NOMO-1 treated with dmso at 0.1 percent for 144 hours (cell line): Measurements from ENCODE around the gene SGTA.

Experiments used
- DNase-seq: peaks from one replicate; lab custom pipeline; 2025; ENCODE audit not compliant: unreplicated experiment; lab: John Stamatoyannopoulos, UW

Gene SGTA

DNA sequence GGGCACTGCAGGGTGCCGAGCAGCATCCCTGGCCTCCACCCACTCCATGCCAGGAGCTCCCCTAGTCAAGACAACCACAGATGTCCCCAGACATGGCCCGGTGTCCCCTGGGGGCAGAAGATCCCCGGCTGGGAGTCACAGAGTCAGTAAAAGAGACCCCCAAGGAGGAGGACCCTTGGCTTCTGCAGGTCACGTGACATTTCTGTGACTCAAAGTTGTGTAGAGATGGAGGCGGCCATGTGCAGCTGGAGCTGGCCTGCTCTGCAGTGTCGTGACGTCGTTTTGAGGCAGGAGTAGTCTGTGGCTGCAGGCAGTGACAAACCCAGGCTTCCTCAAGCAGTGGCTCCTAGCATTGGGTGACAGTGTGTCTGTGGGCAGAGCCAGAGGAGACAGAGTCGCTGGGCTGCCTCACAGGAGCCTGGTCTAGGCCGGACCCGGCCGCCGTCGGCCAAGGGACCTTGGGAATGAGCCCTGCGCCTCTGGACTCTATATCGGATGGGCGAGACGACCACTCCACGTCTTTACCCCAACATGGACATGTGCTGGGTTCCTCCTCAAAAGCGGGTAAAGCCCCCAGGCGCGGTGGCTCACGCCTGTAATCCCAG is 54.2 kb downstream of the SGTA start:
- DNase-seq = no peak

DNA sequence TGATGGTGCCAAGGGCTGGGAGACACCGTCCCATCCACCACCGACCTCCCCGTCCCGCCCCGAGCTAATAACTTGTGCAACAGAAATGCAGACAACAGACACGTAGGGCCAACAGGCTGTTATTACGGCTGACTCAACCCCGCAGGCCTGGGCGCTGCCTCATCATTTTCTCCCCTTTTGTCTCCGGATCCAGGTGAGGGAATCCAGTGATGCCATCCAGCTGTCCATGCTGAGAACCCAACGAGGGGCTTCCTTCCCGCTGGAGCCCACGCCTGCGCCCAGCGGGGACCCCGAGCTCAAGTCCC is 55.5 kb downstream of the SGTA start:
- DNase-seq = no peak

DNA sequence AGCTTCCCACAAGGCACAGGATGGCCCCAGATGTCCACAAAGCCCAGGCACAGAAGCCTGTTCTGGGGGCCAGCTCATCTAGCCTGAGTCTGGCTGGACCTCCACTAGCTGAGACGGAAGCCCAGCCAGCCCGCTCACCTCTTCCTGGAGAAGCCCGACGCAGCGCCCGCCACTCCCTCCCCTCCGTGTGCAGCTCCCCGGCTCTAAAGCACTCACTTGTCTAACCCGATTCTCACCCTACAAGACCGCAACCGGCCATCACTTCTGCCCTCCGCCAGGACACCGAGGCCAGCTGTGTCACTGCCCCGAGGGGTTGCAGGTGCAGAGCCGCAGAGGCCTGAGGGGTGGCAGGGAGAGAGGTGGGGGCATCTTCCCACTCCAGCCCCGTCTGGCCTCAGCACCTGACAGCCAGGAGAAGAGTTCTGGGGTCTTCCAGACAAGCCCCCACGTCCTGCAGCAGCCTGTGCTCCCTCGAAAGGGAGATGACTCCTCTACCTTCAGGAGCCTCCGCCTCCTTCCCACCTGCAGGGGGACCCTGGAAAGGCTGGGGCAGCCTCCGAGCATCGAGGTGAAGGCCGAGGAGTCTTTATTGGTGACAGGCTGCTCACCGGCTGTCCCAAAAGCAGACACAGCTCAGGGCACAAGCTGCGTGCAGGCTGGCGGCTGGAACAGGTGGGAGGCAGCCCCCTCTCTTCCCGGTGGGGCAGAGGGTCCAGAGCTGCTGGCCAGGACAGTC is 56.0 kb downstream of the SGTA start:
- no peak for DNase-seq

DNA sequence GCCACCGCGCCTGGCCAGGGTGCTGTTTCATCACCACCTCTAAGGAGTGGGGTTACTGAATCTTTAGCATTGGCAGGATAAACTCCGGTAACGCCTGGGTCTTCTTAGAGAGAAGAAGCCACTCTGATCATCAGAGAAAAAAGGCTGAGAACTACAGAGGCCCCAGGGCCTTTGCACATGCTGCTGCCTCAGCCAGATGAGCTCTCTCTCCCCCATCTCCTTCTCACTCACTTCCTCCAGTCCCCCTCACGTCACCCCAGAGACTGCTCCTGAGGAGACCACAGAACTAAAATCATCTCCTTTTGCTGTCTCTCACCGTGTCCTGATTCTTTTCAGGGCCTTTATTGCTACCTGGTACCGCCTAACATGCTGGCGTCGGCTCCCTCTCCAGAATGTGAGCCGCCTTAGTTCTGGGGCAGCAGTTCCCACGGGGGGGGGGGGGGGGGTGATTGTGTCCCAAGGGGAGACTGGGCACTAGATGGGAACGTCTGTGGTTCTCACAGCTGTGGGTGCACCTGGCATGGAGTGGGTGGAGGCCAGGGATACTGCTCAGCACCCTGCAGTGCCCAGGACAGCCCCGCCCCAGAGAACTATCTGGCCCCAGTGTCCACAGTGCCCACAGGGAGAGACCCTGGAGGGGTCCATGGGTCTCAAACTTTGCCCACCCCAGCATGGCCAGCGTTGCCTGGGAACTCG is 56.8 kb downstream of the SGTA start:
- DNase-seq = no peak

DNA sequence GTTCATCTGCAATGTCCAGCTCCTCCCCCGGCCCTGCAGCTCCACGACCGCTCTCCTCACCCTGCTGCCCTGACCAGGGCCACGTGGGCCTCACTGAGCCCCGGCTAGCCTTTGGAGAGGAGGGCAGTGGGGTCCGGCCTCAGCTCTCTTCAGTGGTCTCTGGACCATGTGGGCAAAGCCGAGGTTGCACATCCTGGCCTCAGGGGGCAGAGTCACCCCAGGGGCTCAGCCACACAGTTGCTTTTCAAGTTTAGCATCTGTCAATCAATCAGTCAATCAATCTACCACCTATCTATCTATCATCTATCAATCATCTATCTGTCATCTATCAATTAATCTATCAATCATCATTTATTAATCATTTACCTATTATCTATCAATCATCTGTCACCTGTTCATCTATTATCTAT is 58.9 kb downstream of the SGTA start:
- DNase-seq = no peak

DNA sequence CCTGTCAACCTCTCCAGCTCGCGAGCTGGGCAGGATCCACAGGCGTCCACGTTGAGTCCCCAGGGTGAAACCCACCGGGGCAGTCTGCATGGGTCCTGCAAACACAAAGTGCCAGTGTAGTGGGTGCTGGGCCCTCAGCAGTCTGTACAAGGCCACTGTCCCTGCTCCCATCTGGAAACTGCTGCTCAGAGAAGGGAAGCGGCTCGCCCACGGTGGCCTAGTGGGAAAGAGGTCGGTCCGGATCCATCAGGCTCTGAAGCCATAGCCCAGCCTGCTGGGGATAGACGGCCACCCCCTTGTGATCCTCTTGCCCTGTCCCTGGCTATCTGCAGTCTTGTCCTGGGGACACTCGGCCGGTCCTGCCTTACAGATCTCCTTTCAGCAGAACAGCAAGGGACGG is 59.3 kb downstream of the SGTA start:
- no peak for DNase-seq

DNA sequence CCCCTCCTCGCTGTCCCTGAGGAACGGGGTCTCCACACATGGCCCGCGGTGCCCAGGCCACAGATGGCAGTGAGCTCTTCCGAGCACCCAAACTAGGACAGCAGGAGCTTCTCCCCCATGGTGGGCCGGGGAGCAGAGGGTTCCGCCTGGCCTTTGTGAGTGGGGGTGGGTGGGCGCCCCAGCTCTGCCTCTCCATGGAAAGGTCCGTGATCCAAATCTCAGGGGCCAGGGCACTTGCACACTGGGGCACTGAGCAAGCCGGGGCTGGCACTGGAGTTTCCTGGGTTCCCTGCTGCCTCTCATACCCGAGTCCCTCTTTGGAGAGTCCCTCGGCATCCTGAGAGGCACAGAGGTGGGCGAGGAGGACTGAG is 59.7 kb downstream of the SGTA start:
- DNase-seq = no peak

DNA sequence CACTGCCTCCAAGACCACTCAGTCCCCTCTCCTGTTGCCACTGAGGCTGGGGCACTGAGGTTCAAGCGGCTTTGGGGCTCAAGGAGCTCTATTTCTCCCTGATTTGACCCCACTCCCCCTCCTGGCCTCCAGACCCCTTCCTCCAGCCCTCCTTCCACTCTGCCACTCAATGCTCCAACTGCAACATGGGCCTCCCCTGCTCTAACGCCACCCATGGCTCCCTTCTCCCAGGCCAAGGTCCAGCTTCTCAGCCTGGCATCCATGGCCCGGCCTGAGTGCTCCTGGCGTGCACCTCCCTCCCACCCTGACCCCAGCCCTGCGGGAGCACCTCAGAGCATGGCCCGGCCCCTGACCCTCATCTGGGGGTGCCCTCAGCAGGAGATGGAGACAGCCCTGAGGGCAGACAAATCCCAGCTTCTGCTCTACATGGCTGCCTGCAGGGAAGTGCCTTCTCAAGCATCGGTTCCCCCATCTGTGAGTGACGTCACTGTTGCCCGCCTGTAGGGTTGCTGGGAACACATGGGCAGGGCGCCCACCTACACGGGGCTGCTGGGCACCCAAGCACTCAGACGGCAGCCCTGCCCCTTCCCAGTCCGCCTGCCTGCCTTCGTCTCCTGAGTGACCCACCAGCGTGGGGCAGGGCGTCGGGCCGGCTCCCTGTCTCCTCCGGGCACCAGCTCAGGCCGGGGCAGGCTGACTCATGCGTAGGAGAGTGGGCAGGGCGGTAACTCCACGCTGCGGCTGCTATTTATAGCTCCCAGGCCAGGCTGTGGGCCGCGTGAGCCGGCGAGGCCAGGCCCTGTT is 60.3 kb downstream of the SGTA start:
- DNase-seq = peak; percentile 52

DNA sequence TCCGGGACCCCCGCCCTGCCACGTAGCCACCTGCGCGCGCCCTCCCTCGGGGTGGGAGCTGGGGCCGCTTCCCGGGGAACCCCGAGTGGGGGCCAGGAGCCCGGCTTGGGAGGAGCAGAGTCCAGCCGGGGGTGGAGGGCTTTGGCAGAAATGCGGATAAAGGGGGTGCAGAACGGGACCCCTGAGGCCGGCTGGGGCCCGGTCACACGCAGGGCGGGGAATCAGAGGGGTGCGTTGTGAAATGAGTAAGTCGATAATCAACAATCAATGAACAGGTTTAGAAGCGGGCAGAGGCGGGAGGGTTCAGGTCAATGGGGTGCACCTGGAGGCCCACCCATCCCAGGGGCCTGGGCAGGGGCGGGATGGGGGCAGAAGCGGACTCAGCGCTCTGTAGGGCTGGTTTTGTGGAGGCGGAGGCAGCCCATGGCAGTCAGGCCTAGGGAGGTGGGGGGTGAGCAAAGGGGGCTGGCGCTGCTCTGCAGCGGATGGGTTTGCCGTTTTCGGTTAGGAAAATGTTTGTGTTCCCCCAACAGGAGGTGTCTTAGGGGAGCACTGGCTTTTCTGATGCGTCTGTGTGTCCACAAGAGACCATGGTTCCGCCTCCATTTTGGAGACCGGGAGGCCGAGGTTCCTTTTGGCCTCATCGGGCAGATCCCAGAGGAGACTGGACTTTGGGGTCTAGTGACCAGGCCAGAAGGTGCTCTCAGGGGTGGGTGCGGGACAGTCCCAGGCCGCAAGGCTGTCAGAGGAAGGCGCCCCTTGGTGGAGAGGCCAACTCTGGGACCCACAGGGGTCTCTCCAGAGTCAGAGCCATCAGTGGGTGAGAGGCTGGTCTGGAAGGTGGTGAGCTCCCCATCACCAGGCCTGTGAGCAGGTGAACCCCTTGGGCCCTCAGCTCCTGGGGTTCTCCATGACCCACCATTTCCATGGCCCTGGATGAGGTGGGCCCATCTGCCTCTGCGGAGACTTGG is 61.2 kb downstream of the SGTA start:
- DNase-seq = no peak

DNA sequence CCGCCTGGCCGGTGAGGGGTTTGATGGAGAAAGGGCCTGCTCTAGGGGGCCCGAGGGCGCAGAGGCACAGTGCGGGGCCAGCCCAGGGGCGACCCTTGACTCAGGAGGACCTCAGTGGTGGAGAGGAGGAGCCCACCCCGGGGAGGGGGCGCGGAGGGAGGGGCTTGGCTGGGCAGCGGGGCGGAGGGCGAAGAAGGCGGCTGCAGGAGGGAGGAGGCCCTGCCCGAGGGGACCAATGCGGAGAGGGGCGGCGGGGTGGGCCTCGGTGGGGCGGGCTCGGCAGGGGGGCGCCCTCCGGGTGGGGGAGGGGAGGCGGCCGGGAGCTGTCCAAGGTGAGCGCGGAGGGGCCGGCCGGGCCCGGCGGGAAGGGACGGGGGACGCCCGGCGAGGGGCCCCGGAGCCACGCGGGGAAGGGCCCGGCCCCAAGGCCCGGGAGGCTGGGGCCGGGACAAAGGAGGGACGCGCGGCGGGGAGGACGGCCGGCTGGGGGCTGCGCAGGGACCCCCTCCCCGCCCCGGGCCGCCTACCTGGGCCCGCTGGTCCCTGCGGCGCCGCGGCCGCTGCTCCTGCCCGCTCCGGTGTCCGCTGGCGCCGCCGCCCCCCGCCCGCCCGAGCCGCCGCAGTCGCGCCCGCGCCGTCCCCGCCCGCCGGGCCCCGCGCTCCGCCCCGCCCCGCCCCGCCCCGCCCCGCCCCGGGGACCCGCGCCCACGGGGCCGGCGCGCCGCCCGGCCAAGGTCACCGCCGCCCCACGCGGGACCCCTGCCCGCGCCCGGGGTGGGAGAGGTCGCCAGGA is 62.1 kb downstream of the SGTA start, which contains the start of gene DIRAS1:
DIRAS1 (minus strand) TSS at position 596 of the 793 bp plus-strand sequence. CDS start 3,566 bp downstream, outside the sequence.
- no peak for DNase-seq

DNA sequence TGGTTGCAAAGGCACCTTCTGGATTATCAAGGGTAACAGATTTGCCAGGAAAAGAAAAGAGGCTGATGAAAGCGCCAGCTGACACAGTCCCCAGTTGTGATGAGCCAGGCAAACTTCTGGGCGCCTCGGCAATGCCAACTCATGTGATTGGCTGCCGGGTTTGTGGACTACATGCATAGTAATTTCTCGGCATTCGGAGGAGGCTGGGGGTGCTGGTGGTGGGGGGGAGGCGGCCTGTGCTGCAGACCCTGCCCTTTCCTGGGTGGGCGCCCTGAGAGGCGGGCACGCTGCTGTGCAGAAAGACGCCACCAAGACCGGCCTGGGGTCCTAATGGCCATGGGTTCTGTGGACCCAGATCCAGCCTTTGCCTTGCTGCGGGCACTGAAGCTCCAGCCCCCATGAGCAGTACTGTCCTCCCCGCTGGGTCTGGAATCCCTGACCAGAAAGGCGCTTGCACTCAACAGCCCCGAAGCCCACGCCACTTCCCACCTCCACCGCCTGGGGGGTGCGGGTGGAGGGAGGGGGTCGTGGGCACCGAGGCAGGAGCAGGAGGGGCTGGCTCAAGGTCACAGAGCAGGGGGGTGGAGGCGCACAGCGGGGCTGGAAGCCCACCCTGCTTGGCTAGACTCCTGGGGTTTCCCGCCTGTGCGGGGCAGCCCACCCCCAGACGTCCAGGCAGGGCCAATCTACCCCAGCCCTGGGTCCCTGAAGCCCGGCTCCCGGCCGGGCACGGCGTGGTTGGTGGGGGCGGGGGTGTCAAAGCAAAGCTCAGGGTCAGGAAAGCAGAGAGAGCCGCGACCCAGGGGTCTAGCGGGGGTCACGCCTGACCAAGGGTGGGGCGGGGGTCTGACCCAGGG is 62.9 kb downstream of the SGTA start:
- DNase-seq = no peak

DNA sequence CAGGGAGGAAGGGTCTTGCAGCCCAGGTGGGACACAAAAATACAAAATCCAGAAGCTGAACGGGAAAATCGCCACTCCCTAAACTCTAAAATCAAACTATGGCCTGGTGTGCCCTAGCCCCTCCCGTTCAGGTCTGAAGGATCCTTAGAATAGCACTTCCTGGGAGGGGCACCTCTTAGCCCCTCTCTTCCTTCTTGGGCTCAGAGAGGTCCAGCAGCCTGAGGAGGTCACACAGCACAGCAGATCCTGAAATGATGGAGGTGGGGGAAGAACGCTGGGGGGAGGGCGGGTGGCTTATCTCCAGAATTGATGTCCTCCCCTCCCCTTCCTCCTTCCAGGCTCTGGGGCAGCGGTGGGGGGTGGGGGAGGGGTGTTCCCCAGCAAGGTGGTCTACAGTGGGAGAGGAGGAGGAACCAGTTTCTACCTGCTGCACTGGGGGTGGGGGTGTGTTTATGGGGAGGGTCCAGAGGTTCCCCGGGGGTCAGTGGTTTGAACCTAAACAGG is 63.8 kb downstream of the SGTA start:
- no peak for DNase-seq

DNA sequence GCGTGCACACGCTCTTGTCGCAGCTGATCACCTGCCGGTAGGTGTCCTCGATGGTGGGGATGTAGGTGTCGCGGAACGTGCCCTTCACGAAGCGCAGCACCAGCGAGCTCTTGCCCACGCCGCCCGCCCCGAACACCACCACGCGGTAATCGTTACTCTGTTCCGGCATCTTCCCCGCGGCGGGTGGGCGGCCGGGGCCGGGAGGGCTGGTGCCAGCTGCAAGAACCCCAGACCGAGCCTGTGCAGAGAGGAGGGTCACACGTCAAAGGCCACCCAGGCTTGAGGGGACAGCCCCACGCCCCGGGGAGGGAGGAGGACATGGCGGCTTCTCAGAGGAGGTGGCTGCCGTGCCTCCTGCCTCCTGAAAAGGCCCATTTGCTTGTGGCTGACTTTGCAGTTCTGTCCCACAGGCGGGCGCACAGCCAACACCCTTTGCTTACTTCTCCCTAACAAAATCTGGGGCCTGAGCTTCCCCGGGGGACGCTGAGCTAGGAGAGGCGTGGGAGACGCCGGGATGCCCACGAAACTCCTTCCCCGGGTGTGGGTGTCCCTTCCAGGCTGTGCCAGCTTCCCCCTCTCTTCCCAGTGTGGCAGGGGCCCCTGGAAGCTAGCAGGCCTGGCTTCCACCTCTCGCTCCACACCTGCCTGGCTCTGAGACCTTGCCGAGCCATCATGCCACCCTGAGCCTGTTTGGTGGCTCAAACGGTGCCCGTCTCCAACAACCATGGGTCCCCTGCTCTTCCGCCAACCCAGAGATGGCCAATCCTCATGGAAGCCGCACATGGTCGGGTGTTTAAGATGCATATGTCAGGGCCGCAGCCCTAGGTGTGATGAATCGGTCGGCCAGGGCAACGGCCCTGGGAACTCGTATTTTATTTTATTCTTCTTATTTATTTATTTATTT is 65.2 kb downstream of the SGTA start:
- no peak for DNase-seq

DNA sequence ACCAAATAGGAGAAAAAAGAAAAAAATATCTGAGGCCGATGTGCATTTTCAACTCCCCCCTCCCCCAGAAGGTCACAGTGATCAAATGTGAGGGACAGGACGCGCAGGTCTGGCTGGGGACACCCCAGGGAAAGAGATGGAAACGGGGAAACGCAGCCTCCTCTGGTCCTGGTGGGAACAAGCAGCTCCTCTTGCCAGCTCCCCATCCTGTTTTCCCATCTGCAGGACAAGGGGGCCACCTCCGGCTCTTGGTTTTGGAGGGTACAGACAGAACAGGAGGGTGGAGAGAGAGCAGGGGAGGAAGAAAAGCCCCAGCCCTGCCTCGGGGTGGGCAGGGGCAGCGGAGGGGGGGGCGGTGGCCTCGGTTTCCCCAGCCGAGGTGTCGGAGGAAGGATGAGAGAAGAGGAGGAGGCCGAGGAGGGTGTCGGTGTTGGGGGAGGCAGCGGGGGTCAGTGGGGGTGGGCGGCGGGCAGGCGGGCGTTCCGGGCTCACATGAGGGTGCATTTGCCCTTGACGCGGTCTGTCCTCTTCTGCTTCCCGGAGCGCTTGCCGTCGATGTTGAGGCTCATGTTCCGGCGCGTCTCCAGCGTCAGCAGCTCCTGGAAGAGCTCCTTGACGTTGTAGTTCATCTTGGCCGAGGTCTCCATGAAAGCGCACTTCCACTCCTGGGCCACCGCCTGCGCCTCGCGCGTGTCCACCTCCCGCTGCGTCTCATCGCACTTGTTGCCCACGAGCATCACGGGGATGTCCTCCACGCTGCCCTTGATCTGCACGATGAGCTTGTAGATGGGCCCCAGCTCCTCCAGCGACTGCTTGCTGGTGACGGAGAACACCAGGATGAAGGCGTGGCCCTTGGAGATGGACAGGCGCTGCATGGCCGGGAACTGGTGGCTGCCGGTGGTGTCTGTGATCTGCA is 66.1 kb downstream of the SGTA start:
- DNase-seq = no peak

DNA sequence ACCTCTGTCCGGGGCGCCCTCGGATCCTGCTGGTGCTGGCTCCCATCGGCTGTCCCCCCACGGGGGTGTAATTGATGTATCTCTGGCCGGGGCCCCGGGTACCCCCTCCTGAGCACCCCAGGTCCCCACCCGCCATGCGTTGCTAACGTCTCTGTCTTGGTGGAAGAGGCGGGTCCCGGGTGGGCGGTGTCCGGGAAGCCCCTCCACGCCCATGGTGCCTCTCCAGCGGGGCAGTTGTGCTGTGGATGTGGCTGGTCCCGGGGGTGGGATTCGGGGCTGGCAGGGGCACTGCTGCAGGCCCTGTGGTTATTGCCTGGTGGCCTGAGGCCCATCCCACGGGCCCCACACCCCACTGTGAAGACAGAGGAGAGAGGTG is 66.8 kb downstream of the SGTA start:
- no peak for DNase-seq

DNA sequence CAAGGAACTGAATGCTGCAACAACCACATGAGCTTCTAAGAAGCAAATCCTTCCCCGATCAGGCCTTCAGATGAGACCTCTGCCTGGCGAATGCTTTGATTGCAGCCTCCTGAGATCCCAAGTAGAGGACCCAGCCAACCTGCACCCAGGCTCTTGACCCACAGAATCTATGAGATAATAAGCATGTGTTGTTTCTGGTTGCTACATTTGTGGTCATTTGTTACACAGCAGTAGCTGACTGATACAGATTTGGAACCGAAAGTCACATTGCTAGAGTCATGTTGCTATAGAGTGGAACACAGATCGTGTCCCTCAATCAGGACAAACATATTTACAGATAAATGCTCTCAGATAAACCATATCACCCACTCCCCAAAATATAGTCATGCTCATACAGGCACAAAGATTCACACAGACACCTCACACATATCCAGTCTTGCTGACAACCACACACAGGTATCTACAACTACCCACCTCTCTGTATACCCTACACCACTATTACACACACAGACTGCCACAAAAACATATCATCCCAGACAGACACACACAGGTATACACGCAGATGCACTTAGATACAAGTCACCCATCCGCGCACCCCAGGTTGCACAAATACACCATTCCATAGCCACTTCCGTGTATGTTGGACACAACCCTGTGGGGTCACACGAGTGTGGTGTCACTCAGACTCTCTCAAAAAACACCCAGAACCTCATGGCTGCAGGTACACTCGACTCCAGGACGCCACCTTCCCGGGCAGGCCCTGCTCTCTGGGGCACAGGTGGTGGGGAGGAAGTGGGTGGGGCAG is 67.4 kb downstream of the SGTA start:
- DNase-seq = no peak
